HCT116 (cell line): ENCODE data around the gene GPHN. TPM values are rescaled to one million over a fixed set of nuclear protein-coding genes. Genes with fewer than 3 reads are reported as not detected.

Experiments used
- ATAC-seq: fragments of 200-7000 bp; cut with Tn5 transposase; 2 replicates; pipeline ENCODE4 v1.9.1; 2020; ENCODE audit warnings: mild to moderate bottlenecking, moderate library complexity
- BruUV-seq: library from RNA; stranded (reverse); fragments of 400-500 nt; replicated peaks from 2 replicates; lab custom pipeline; 2021; lab: Mats Ljungman, UMichigan
- CTCF ChIA-PET: fragments of 300-600 bp; sonication (Branson Sonifier 250); formaldehyde crosslinking; loops from one replicate; lab custom pipeline; 2021; ENCODE audit warnings: antibody characterized with exemption; lab: Charles Lee
- POLR2A ChIA-PET: fragments of 300-600, 350-600 bp; sonication (Branson Sonifier 250); formaldehyde crosslinking; loops from one replicate; lab custom pipeline; 2021; ENCODE audit warnings: antibody characterized with exemption; lab: Charles Lee
- RAD21 ChIA-PET, 2 experiments: fragments of 300-600 bp; sonication (Branson Sonifier 250); formaldehyde crosslinking; loops; one replicate each; lab custom pipeline; 2023; ENCODE audit warnings: low total read pairs in 2 of 2; ENCODE audit not compliant: uncharacterized antibody in 2 of 2, unreplicated experiment in 2 of 2, low non-redundant PET in 1 of 2; lab: Charles Lee
- DNase-seq: peaks from one replicate; pipeline ENCODE4 v3.0.0-alpha.2; 2010; ENCODE audit warnings: low read depth, low spot score
- H2AFZ ChIP-seq: fragments of 200-600 bp; shearing (Covaris generic), sonication (generic); 2 replicates; pipeline ENCODE4 v1.6.1; 2017; ENCODE audit warnings: low read depth, mixed run types, mixed read lengths, antibody characterized with exemption, low read length; ENCODE audit not compliant: poor library complexity, severe bottlenecking
- H3K27ac ChIP-seq: 2 replicates; pipeline ENCODE4 v1.5.1; 2012; ENCODE audit warnings: low read depth, low read length
- H3K27me3 ChIP-seq: fragments of 200-600 bp; sonication (generic); 2 replicates; pipeline ENCODE4 v1.6.1; 2016; ENCODE audit warnings: mixed run types, low read length, mixed read lengths; ENCODE audit not compliant: insufficient read depth
- H3K36me3 ChIP-seq, 2 experiments: fragments of 200-500 bp in 1 of 2; fragments of 200-600 bp in 1 of 2; sonication (Bioruptor generic) in 1 of 2; sonication (generic) in 1 of 2; 2 replicates each; pipeline versions ENCODE4 v1.5.1 to v1.6.1; 2014 to 2016; ENCODE audit warnings: low read length in 2 of 2, inconsistent platforms in 1 of 2, mixed read lengths in 1 of 2, mixed run types in 1 of 2; ENCODE audit not compliant: insufficient read depth in 2 of 2, control insufficient read depth in 1 of 2
- H3K4me1 ChIP-seq, 2 experiments: fragments of 200-600 bp in 1 of 2; sonication (generic) in 1 of 2; 2 replicates each; pipeline versions ENCODE4 v1.5.1 to v1.6.1; 2012 to 2017; ENCODE audit warnings: low read length in 2 of 2, inconsistent platforms in 1 of 2, mild to moderate bottlenecking in 1 of 2, mixed read lengths in 1 of 2, mixed run types in 1 of 2, moderate library complexity in 1 of 2; ENCODE audit not compliant: insufficient read depth in 2 of 2, control insufficient read depth in 1 of 2
- H3K4me2 ChIP-seq: fragments of 200-600 bp; sonication (generic); 2 replicates; pipeline ENCODE4 v1.6.1; 2017; ENCODE audit warnings: mixed run types, low read length, mixed read lengths
- H3K4me3 ChIP-seq, 2 experiments: fragments of 200-600 bp in 1 of 2; sonication (generic) in 1 of 2; replicated peaks in 1 of 2; 2 replicates each; pipeline ENCODE4 v1.5.1; 2011 to 2016; ENCODE audit warnings: low read length in 2 of 2, control low read depth in 1 of 2, low read depth in 1 of 2, mild to moderate bottlenecking in 1 of 2, mixed read lengths in 1 of 2, mixed run types in 1 of 2
- H3K79me2 ChIP-seq: fragments of 200-600 bp; sonication (generic); 2 replicates; pipeline ENCODE4 v1.6.1; 2017; ENCODE audit warnings: mild to moderate bottlenecking, mixed run types, low read length, moderate library complexity, mixed read lengths; ENCODE audit not compliant: insufficient read depth
- H3K9ac ChIP-seq: fragments of 200-600 bp; sonication (generic); 2 replicates; pipeline ENCODE4 v1.6.1; 2016; ENCODE audit warnings: low read length, mixed read lengths
- H3K9me2 ChIP-seq: fragments of 200-600 bp; sonication (generic), shearing (Covaris generic); 2 replicates; pipeline ENCODE4 v1.6.1; 2017; ENCODE audit warnings: mixed run types, mild to moderate bottlenecking, moderate library complexity; ENCODE audit not compliant: insufficient read depth
- H3K9me3 ChIP-seq, 2 experiments: fragments of 200-500 bp in 1 of 2; fragments of 200-600 bp in 1 of 2; sonication (Bioruptor generic) in 1 of 2; sonication (generic) in 1 of 2; 2 replicates each; pipeline ENCODE4 v1.6.1; 2014 to 2017; ENCODE audit warnings: low read length in 2 of 2, mixed read lengths in 2 of 2, inconsistent platforms in 1 of 2, low read depth in 1 of 2, mild to moderate bottlenecking in 1 of 2, mixed run types in 1 of 2, moderate library complexity in 1 of 2; ENCODE audit not compliant: control insufficient read depth in 1 of 2, insufficient read depth in 1 of 2
- H4K20me1 ChIP-seq: fragments of 200-600 bp; sonication (generic), shearing (Covaris generic); 2 replicates; pipeline ENCODE4 v1.6.1; 2017; ENCODE audit warnings: mixed run types, mild to moderate bottlenecking, moderate library complexity; ENCODE audit not compliant: insufficient read depth
- ATF3 ChIP-seq: IDR thresholded peaks from 2 replicates; pipeline ENCODE4 v1.6.1; 2012
- CBX3 ChIP-seq: IDR thresholded peaks from 2 replicates; pipeline ENCODE4 v1.6.1; 2012; ENCODE audit warnings: low read depth
- CEBPB ChIP-seq: IDR thresholded peaks from 2 replicates; pipeline ENCODE4 v1.6.1; 2012; ENCODE audit warnings: low read depth
- CTCF ChIP-seq, 3 experiments: fragments of 200-600 bp in 1 of 3; sonication (generic) in 1 of 3; IDR thresholded peaks in 2 of 3; conservative IDR thresholded peaks in 1 of 3; 2 replicates each; pipeline ENCODE4 v1.5.1; 2012 to 2017; ENCODE audit warnings: low read depth in 2 of 3, low read length in 2 of 3, antibody characterized with exemption in 1 of 3, borderline replicate concordance in 1 of 3, control low read depth in 1 of 3, mild to moderate bottlenecking in 1 of 3, mixed read lengths in 1 of 3, mixed run types in 1 of 3, moderate library complexity in 1 of 3; ENCODE audit not compliant: insufficient read depth in 1 of 3
- ELF1 ChIP-seq: IDR thresholded peaks from 2 replicates; pipeline ENCODE4 v1.6.1; 2012; ENCODE audit warnings: low read depth, borderline replicate concordance
- EZH2 ChIP-seq: fragments of 200-600 bp; sonication (generic); IDR thresholded peaks from 2 replicates; pipeline ENCODE4 v1.6.1; 2017; ENCODE audit warnings: antibody characterized with exemption, mixed run types
- FOSL1 ChIP-seq: IDR thresholded peaks from 2 replicates; pipeline ENCODE4 v1.6.1; 2012; ENCODE audit warnings: low read depth
- POLR2A ChIP-seq: IDR thresholded peaks from 2 replicates; pipeline ENCODE4 v1.7.0; 2011; ENCODE audit warnings: borderline replicate concordance; ENCODE audit not compliant: insufficient read depth, insufficient read length; ENCODE audit errors: extremely low read depth
- POLR2AphosphoS5 ChIP-seq: IDR thresholded peaks from 2 replicates; pipeline ENCODE4 v1.6.1; 2011; ENCODE audit warnings: mild to moderate bottlenecking, low read depth, low read length, moderate library complexity
- RAD21 ChIP-seq: IDR thresholded peaks from 2 replicates; pipeline ENCODE4 v1.6.1; 2012; ENCODE audit warnings: low read depth, mild to moderate bottlenecking
- TCF7L2 ChIP-seq: IDR thresholded peaks from 2 replicates; pipeline ENCODE4 v1.7.0; 2011; ENCODE audit warnings: borderline replicate concordance, inconsistent platforms; ENCODE audit not compliant: insufficient read depth, insufficient read length; ENCODE audit errors: extremely low read depth
- ZBTB33 ChIP-seq: IDR thresholded peaks from 2 replicates; pipeline ENCODE4 v1.6.1; 2011; ENCODE audit warnings: mild to moderate bottlenecking, low read length, moderate library complexity; ENCODE audit not compliant: insufficient replicate concordance; ENCODE audit errors: extremely low read depth
- intact Hi-C: fragments of 100-400 bp; cut with micrococcal nuclease; formaldehyde crosslinking; loops from 2 replicates; pipeline ENCODE4 v1.10.0; 2022
- total RNA-seq: library from RNA; stranded (reverse); gene quantifications from one replicate; pipeline ENCODE4 v1.2.1, GENCODE V29; 2021; ENCODE audit not compliant: unreplicated experiment

Gene GPHN
- total RNA-seq, 1 experiment from 2014 or later = 43.8 TPM

- H4K20me1 ChIP-seq = no peaks in the 10 kb centered on the region
- ATAC-seq = no peak
- RAD21 ChIA-PET = no interaction called here
- H3K27me3 ChIP-seq = no peaks in the 10 kb centered on the region
- no peak overlapping the region for H3K4me2 ChIP-seq
- no peak for TF ChIP-seq ELF1
- TF ChIP-seq POLR2AphosphoS5 = no peak
- TF ChIP-seq EZH2 = no peak
- no peak for TF ChIP-seq ZBTB33
- no peak for TF ChIP-seq POLR2A
- TF ChIP-seq CTCF (IDR thresholded peaks at IDR 0.05 in 2 of 3, conservative IDR thresholded peaks at IDR 0.05 in 1 of 3; ENCODE audit: borderline replicate concordance in 1 of 3, insufficient read depth in 1 of 3, low read depth in 2 of 3, low read length in 2 of 3) = no peak
- TF ChIP-seq CEBPB = no peak
- TF ChIP-seq FOSL1 = no peak
- no peak for TF ChIP-seq RAD21
- no peak for TF ChIP-seq ATF3
- no peak for TF ChIP-seq TCF7L2
- no peak for TF ChIP-seq CBX3
- H3K27ac ChIP-seq = no peak overlapping the region
- no peak overlapping the region for H2AFZ ChIP-seq
- no peaks in the 10 kb centered on the region for H3K36me3 ChIP-seq
- POLR2A ChIA-PET = no interaction called here
- H3K4me1 ChIP-seq = no peaks in the 10 kb centered on the region
- H3K4me3 ChIP-seq = no peak overlapping the region
- H3K9me3 ChIP-seq = no peaks in the 10 kb centered on the region
- BruUV-seq = no TSS peak
- no peak overlapping the region for H3K9ac ChIP-seq
- intact Hi-C loops = loop anchor here (5.0 to 10.0 kb wide), 2 partner anchors 248 to 620 kb away; no protein-coding TSS in a partner anchor
- no peaks in the 10 kb centered on the region for H3K9me2 ChIP-seq
- no peak for DNase-seq
- CTCF ChIA-PET = no interaction called here
- H3K79me2 ChIP-seq = no peaks in the 10 kb centered on the region
These were observed 11.0 kb upstream of the GPHN start for GRCh38 chr14:66496911-66497310.
